ENCODE data around the gene MYCBP2.

Gene MYCBP2, protein sequence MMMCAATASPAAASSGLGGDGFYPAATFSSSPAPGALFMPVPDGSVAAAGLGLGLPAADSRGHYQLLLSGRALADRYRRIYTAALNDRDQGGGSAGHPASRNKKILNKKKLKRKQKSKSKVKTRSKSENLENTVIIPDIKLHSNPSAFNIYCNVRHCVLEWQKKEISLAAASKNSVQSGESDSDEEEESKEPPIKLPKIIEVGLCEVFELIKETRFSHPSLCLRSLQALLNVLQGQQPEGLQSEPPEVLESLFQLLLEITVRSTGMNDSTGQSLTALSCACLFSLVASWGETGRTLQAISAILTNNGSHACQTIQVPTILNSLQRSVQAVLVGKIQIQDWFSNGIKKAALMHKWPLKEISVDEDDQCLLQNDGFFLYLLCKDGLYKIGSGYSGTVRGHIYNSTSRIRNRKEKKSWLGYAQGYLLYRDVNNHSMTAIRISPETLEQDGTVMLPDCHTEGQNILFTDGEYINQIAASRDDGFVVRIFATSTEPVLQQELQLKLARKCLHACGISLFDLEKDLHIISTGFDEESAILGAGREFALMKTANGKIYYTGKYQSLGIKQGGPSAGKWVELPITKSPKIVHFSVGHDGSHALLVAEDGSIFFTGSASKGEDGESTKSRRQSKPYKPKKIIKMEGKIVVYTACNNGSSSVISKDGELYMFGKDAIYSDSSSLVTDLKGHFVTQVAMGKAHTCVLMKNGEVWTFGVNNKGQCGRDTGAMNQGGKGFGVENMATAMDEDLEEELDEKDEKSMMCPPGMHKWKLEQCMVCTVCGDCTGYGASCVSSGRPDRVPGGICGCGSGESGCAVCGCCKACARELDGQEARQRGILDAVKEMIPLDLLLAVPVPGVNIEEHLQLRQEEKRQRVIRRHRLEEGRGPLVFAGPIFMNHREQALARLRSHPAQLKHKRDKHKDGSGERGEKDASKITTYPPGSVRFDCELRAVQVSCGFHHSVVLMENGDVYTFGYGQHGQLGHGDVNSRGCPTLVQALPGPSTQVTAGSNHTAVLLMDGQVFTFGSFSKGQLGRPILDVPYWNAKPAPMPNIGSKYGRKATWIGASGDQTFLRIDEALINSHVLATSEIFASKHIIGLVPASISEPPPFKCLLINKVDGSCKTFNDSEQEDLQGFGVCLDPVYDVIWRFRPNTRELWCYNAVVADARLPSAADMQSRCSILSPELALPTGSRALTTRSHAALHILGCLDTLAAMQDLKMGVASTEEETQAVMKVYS (N-terminal part only)

DNA sequence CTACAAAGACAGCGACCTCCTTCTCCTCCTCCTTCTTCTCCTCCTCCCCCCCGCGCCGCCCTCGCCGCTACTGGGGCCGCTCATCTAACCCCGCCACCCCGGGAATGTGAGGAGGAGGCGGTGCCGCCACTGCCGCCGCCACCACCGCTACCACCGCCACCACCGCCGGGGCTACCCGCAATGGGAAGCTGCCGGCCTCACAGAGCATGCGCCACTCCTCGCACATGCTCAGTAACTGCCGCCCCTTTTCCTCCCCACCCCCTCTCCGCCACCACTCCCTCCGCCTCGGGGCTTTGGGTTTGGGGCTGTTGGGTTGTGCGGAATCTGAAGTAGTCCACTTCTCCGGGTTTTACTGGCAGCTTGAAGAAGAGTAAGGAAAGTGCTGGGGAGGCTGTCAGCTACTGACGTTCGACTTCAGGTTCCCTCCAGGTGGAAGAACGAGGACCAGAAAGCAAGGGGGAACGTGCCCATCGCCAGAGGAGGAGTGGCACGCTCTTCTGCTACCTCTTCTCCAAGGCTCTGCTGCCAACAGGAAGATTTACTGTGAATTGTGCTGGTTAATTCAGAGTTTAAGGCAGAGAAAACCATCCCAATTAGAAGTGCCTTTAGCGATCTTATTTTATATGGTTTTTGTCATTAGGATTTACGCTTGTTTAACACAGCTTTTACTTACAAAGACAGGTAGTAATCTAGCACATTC is at the start of gene MYCBP2:
MYCBP2 (minus strand) TSS at position 190 of the 700 bp plus-strand sequence. CDS start 319 bp downstream, outside the sequence.
- peak; percentile 93 for DNase-seq (ENCODE audit: extremely low spot score)
- ChIA-PET POLR2A (interaction anchor here (0.9 to 1.0 kb wide), 2 partner anchors 151 to 415 kb away, joined by 4 to 6 read pairs; no protein-coding TSS in a partner anchor), CTCF (interaction anchor here (0.7 to 3.9 kb wide), 13 partner anchors 9 to 238 kb away, joined by 3 to 22 read pairs (median 4); no protein-coding TSS in a partner anchor)
- TF ChIP-seq, protein P1, sequence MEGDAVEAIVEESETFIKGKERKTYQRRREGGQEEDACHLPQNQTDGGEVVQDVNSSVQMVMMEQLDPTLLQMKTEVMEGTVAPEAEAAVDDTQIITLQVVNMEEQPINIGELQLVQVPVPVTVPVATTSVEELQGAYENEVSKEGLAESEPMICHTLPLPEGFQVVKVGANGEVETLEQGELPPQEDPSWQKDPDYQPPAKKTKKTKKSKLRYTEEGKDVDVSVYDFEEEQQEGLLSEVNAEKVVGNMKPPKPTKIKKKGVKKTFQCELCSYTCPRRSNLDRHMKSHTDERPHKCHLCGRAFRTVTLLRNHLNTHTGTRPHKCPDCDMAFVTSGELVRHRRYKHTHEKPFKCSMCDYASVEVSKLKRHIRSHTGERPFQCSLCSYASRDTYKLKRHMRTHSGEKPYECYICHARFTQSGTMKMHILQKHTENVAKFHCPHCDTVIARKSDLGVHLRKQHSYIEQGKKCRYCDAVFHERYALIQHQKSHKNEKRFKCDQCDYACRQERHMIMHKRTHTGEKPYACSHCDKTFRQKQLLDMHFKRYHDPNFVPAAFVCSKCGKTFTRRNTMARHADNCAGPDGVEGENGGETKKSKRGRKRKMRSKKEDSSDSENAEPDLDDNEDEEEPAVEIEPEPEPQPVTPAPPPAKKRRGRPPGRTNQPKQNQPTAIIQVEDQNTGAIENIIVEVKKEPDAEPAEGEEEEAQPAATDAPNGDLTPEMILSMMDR (IDR thresholded peaks at IDR 0.05; ENCODE audit: control extremely low read depth, extremely low read depth, low read depth, missing control alignments) = no peak

DNA sequence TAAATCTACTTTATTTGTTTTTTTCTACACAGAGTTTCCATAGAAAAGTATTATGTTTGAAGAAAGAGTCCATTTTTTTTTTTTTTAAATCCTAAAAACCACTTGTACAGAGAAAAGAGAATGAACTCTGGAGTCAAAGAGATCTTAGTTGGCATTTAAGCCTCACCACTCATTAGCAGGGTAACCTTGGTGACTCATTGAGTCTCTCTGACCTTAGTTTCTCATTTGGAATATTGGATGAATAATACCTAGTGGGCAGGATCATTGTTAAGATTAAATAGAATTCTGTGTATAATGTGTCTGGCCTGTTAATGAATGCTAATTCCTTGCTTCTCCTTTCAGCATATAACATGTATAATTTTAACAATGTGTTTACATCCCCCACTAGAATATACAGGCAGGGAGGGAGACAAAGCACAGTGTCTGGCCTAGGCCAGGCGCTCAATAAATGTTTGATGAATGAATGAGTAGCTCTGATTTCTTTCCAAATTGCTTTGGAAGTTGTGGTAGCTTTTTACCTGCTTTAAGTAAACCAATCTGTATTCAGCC is 48.7 kb upstream of the MYCBP2 start:
- POLR2A ChIA-PET = no interaction called here
- DNase-seq (ENCODE audit: extremely low spot score) = no peak
- TF ChIP-seq, protein P1 (IDR thresholded peaks at IDR 0.05; ENCODE audit: control extremely low read depth, extremely low read depth, low read depth, missing control alignments) = no peak
- CTCF ChIA-PET = no interaction called here

DNA sequence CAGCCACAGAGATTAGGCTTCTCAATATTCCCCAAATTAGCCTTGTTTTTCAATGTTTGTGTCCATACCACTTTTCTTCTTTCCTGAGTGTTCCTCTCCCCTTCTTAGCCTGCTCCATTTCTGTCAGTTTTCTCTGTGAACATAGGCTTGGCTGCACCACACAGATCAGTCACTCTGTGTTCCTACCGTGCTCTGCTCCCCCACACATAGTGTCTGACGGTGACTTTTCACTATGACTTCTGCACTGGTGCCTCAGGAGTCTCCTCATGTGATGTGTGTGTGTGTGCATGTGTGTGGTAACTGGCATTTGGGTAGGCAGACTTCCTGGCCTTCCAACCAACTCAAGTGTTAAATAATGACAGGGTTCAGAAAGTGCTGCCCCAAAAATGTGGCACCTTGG is 47.9 kb upstream of the MYCBP2 start:
- TF ChIP-seq, protein P1 (IDR thresholded peaks at IDR 0.05; ENCODE audit: control extremely low read depth, extremely low read depth, low read depth, missing control alignments) = no peak
- no peak for DNase-seq (ENCODE audit: extremely low spot score)
- ChIA-PET CTCF (no interaction called here), POLR2A (no interaction called here)

DNA sequence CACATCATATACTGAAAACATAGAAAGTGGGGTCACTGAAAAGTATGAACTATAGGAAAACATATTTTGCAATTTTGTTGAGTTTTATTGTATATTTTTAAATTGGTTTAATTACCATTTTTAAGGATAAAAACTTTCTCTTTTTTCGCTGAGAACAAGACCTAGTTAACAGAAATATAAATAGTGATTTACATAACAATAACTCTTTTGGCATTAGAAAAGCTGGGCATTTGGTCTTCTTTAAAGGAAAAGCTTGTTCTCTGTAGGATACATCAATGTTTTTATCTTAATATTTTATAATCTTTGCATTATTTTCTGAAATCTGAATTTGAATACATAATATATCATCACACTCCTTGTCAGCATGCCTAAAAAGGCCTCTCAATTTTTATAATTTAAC is 47.4 kb upstream of the MYCBP2 start:
- POLR2A ChIA-PET = no interaction called here
- CTCF ChIA-PET = no interaction called here
- DNase-seq (ENCODE audit: extremely low spot score) = no peak
- TF ChIP-seq, protein P1 (IDR thresholded peaks at IDR 0.05; ENCODE audit: control extremely low read depth, extremely low read depth, low read depth, missing control alignments) = no peak

DNA sequence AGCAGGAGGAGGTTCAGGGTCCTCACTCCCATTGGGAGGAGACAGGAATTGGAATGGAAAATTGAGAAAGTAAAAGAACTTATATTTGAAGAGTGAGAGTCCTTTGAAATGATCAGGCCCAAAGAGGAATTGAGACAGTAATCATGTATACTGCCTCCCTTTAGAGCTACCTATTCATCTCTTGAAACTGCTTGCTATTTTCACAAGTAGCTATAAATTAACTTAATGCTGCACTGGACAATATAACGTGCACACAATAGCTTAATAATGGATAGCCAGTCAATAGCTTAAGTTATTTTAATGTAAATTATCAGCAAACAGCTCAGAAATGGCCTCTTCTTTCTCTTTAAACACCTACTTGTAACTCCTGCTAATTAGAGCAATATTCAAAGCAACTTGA is 46.6 kb upstream of the MYCBP2 start:
- TF ChIP-seq, protein P1 (IDR thresholded peaks at IDR 0.05; ENCODE audit: control extremely low read depth, extremely low read depth, low read depth, missing control alignments) = no peak
- DNase-seq (ENCODE audit: extremely low spot score) = no peak
- ChIA-PET POLR2A (no interaction called here), CTCF (interaction anchor here (1.6 kb wide), 1 partner anchor 25 kb away, joined by 4 read pairs; no protein-coding TSS in a partner anchor)
